K562 (cell line): Measurements from ENCODE around the gene COL5A1. TPM values are rescaled to one million over a fixed set of nuclear protein-coding genes. Genes with fewer than 3 reads are reported as not detected.

ENCODE experiments used
- ATAC-seq: fragments of 200-7000 bp; cut with Tn5 transposase; 3 replicates; pipeline ENCODE4 v1.9.1; 2020; ENCODE audit warnings: moderate library complexity
- BruUV-seq: library from RNA; stranded (reverse); fragments of 400-500 nt; replicated peaks from 2 replicates; lab custom pipeline; 2021; lab: Mats Ljungman, UMichigan
- CTCF ChIA-PET: fragments of 300-600 bp; formaldehyde crosslinking; extraction: SDS; loops from one replicate; lab custom pipeline; 2021; ENCODE audit warnings: low intra/inter-chr PET ratio; lab: Yijun Ruan, JAX
- POLR2A ChIA-PET: fragments of 300-600, 350-650 bp; sonication (Branson Sonifier 250); formaldehyde crosslinking; extraction: SDS; loops from one replicate; lab custom pipeline; 2021; ENCODE audit warnings: antibody characterized with exemption, inconsistent platforms; lab: Yijun Ruan, JAX
- DNase-seq, 4 experiments: peaks; one replicate each; pipeline versions ENCODE4 v3.0.0 to v3.0.0-alpha.2; 2011 to 2018; ENCODE audit warnings: low spot score in 3 of 4, mixed read lengths in 3 of 4; ENCODE audit errors: extremely low read depth in 1 of 4
- FAIRE-seq: peaks from 2 replicates; lab custom pipeline; 2011; peaks lifted over from hg19 to GRCh38; lab: Jason Lieb, UNC
- H2AFZ ChIP-seq: 2 replicates; pipeline ENCODE4 v1.6.0; 2011; ENCODE audit warnings: low read depth, low read length, control low read depth, inconsistent platforms
- H3K27ac ChIP-seq: fragments of 200-600 bp; 3 replicates; pipeline ENCODE4 v1.8.0; 2011; ENCODE audit warnings: low read depth, mild to moderate bottlenecking, control low read depth, inconsistent platforms, low read length, moderate library complexity, mixed read lengths; ENCODE audit errors: extremely low read depth
- H3K27me3 ChIP-seq, 2 experiments: fragments of 300-600 bp in 1 of 2; 2 replicates in 1 of 2; 3 replicates in 1 of 2; pipeline versions ENCODE4 v1.6.0 to v1.8.0; 2011; ENCODE audit warnings: inconsistent platforms in 2 of 2, low read length in 2 of 2, mild to moderate bottlenecking in 1 of 2, mixed read lengths in 1 of 2, moderate library complexity in 1 of 2; ENCODE audit not compliant: control insufficient read depth in 2 of 2, insufficient read depth in 2 of 2
- H3K36me3 ChIP-seq: fragments of 300-600 bp; 3 replicates; pipeline ENCODE4 v1.8.0; 2011; ENCODE audit warnings: mild to moderate bottlenecking, low read length, inconsistent platforms; ENCODE audit not compliant: control insufficient read depth, insufficient read depth
- H3K4me1 ChIP-seq, 2 experiments: fragments of 200-600 bp in 1 of 2; replicated peaks in 1 of 2; 2 replicates in 1 of 2; 3 replicates in 1 of 2; pipeline versions ENCODE4 v1.5.1 to v1.8.0; 2011; ENCODE audit warnings: inconsistent platforms in 2 of 2, low read length in 2 of 2, mild to moderate bottlenecking in 1 of 2, mixed read lengths in 1 of 2, moderate library complexity in 1 of 2; ENCODE audit not compliant: control insufficient read depth in 2 of 2, insufficient read depth in 2 of 2
- H3K4me2 ChIP-seq: 2 replicates; pipeline ENCODE4 v1.6.1; 2011; ENCODE audit warnings: low read length, control low read depth, inconsistent platforms, mixed read lengths; ENCODE audit not compliant: insufficient read depth
- H3K4me3 ChIP-seq: fragments of 200-600 bp; sonication (generic), shearing (Covaris generic); 2 replicates; pipeline ENCODE4 v1.5.1; 2016; ENCODE audit warnings: control low read depth, inconsistent platforms
- H3K79me2 ChIP-seq: fragments of 200-600 bp; 3 replicates; pipeline ENCODE4 v1.8.0; 2011; ENCODE audit warnings: low read length, inconsistent platforms; ENCODE audit not compliant: control insufficient read depth, insufficient read depth
- H3K9ac ChIP-seq, 2 experiments: 2 replicates each; pipeline versions ENCODE4 v1.6.0 to v1.6.1; 2011; ENCODE audit warnings: low read depth in 2 of 2, low read length in 2 of 2, control low read depth in 1 of 2, inconsistent platforms in 1 of 2, mild to moderate bottlenecking in 1 of 2, mixed read lengths in 1 of 2; ENCODE audit not compliant: insufficient read depth in 1 of 2
- H3K9me1 ChIP-seq: one replicate; pipeline ENCODE4 v1.6.0; 2011; ENCODE audit warnings: inconsistent platforms, mild to moderate bottlenecking, low read length, moderate library complexity; ENCODE audit not compliant: control insufficient read depth, insufficient read depth
- H3K9me3 ChIP-seq: replicated peaks from 2 replicates; pipeline ENCODE4 v1.5.1; 2011; ENCODE audit warnings: low read depth, low read length, inconsistent platforms; ENCODE audit not compliant: control insufficient read depth, insufficient read depth
- H4K20me1 ChIP-seq: replicated peaks from 2 replicates; pipeline ENCODE4 v1.6.1; 2011; ENCODE audit warnings: low read length, inconsistent platforms, mixed read lengths; ENCODE audit not compliant: control insufficient read depth, insufficient read depth
- EP400 ChIP-seq: fragments of 450-650 bp; IDR thresholded peaks from 2 replicates; pipeline ENCODE4 v1.6.1; 2017; ENCODE audit warnings: antibody characterized with exemption, mild to moderate bottlenecking, moderate library complexity
- HEY1 ChIP-seq: fragments of 250-450 bp; sonication (Bioruptor Pico); IDR thresholded peaks from 2 replicates; pipeline ENCODE4 v1.5.0; 2020; ENCODE audit warnings: mild to moderate bottlenecking, moderate library complexity, borderline replicate concordance
- POLR2G ChIP-seq: fragments of 200-400 bp; formaldehyde crosslinking; IDR thresholded peaks from 2 replicates; pipeline ENCODE4 v1.6.1; 2017; ENCODE audit warnings: low read depth, mild to moderate bottlenecking, antibody characterized with exemption, low read length, moderate library complexity
- WGBS: fragments of 100-300 bp; shearing (Covaris generic); methylation state at CpG from one replicate; pipeline ENCODE4 v1.1.6; 2016; ENCODE audit warnings: low coverage, mixed read lengths; ENCODE audit not compliant: insufficient coverage; ENCODE audit errors: missing lambda C conversion rate; 5-methylcytosine and 5-hydroxymethylcytosine counted together
- in situ Hi-C: fragments of 300-500 bp; cut with MboI; formaldehyde crosslinking; loops from 4 replicates; pipeline ENCODE4 v1.15.0; 2018; ENCODE audit warnings: inconsistent platforms, mixed read lengths
- intact Hi-C: fragments of 100-400 bp; cut with micrococcal nuclease; formaldehyde crosslinking; loops from 2 replicates; pipeline ENCODE4 v1.14.2; 2022
- polyA plus RNA-seq, 8 experiments: library from polyadenylated mRNA; depleted of rRNA in 4 of 8; stranded (reverse) in 5 of 8; unstranded in 3 of 8; fragments of >200 nt; fragmentation: Nextera tagmentation in 2 of 8; fragmentation: Illumina TruSeq in 1 of 8; extraction: Ambion mirVana in 2 of 8; extraction: Trizol in 1 of 8; gene quantifications; 2 replicates each; pipeline versions ENCODE4 v1.2.1 to v1.2.3, GENCODE V29; 2011 to 2014; ENCODE audit warnings: inconsistent platforms in 1 of 8, missing spikeins in 1 of 8
- total RNA-seq, 7 experiments: library from RNA; depleted of rRNA in 6 of 7; stranded (reverse); fragments of >200 nt in 6 of 7; fragmentation: Illumina TruSeq in 2 of 7; extraction: Trizol in 2 of 7; gene quantifications; 2 replicates each; pipeline versions ENCODE4 v1.2.1 to v1.2.3, GENCODE V29; 2011 to 2021; ENCODE audit warnings: low replicate concordance in 1 of 7
- TF ChIP-seq, protein P1 (sequence below): fragments of 450-650 bp; IDR thresholded peaks from 2 replicates; pipeline ENCODE4 v1.6.1; 2016; ENCODE audit warnings: mild to moderate bottlenecking, moderate library complexity

Gene COL5A1
- total and polyA plus RNA-seq, 9 of the 15 experiments (the other 6 are each of a cell fraction or from before 2014, with no cell fraction given): under 0.01 to 0.13 (median 0.04) TPM; not detected in 6

DNA sequence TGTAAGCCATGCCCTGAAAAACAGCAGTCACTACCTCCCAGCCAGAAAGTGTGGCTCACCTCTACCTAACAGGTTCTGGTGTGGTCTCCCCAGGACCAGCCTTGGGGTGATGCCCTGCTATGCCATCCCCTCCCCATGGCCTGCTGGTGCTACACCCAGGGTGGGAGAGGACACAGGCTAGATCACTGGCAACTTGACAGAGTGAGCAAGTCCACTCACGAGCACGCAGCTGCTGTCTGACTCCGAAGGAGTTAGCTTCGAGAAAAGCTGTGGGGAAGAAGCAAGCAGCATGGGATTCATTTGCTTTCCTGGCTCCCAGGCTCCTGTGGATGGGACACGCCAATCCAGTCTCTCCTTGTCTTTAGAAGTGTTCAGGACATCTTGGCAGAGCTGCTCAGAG is 102.2 kb downstream of the COL5A1 start:
- Histone ChIP-seq H3K27me3 (peaks cover 0 to 18% of the 10 kb centered on the region in 2 experiments; a peak in 3 of 5 replicates), H2AFZ (no peak overlapping the region), H3K79me2 (no peaks in the 10 kb centered on the region), H3K27ac (no peak overlapping the region), H3K4me1 (no peaks in the 10 kb centered on the region), H3K4me3 (no peak overlapping the region), H3K9me3 (peaks cover 5% of the 10 kb centered on the region; the same call in 1 of the 2 replicates), H3K9me1 (no peaks in the 10 kb centered on the region), H3K36me3 (no peaks in the 10 kb centered on the region), H3K4me2 (no peak overlapping the region), H4K20me1 (no peaks in the 10 kb centered on the region), H3K9ac (no peak overlapping the region)
- CTCF ChIA-PET: no interaction called here
- 2% methylated on average over 5 of the region's 5 CpGs for WGBS
- DNase-seq: no peak
- no peak for ATAC-seq
- BruUV-seq: no TSS peak
- TF ChIP-seq, protein P1, sequence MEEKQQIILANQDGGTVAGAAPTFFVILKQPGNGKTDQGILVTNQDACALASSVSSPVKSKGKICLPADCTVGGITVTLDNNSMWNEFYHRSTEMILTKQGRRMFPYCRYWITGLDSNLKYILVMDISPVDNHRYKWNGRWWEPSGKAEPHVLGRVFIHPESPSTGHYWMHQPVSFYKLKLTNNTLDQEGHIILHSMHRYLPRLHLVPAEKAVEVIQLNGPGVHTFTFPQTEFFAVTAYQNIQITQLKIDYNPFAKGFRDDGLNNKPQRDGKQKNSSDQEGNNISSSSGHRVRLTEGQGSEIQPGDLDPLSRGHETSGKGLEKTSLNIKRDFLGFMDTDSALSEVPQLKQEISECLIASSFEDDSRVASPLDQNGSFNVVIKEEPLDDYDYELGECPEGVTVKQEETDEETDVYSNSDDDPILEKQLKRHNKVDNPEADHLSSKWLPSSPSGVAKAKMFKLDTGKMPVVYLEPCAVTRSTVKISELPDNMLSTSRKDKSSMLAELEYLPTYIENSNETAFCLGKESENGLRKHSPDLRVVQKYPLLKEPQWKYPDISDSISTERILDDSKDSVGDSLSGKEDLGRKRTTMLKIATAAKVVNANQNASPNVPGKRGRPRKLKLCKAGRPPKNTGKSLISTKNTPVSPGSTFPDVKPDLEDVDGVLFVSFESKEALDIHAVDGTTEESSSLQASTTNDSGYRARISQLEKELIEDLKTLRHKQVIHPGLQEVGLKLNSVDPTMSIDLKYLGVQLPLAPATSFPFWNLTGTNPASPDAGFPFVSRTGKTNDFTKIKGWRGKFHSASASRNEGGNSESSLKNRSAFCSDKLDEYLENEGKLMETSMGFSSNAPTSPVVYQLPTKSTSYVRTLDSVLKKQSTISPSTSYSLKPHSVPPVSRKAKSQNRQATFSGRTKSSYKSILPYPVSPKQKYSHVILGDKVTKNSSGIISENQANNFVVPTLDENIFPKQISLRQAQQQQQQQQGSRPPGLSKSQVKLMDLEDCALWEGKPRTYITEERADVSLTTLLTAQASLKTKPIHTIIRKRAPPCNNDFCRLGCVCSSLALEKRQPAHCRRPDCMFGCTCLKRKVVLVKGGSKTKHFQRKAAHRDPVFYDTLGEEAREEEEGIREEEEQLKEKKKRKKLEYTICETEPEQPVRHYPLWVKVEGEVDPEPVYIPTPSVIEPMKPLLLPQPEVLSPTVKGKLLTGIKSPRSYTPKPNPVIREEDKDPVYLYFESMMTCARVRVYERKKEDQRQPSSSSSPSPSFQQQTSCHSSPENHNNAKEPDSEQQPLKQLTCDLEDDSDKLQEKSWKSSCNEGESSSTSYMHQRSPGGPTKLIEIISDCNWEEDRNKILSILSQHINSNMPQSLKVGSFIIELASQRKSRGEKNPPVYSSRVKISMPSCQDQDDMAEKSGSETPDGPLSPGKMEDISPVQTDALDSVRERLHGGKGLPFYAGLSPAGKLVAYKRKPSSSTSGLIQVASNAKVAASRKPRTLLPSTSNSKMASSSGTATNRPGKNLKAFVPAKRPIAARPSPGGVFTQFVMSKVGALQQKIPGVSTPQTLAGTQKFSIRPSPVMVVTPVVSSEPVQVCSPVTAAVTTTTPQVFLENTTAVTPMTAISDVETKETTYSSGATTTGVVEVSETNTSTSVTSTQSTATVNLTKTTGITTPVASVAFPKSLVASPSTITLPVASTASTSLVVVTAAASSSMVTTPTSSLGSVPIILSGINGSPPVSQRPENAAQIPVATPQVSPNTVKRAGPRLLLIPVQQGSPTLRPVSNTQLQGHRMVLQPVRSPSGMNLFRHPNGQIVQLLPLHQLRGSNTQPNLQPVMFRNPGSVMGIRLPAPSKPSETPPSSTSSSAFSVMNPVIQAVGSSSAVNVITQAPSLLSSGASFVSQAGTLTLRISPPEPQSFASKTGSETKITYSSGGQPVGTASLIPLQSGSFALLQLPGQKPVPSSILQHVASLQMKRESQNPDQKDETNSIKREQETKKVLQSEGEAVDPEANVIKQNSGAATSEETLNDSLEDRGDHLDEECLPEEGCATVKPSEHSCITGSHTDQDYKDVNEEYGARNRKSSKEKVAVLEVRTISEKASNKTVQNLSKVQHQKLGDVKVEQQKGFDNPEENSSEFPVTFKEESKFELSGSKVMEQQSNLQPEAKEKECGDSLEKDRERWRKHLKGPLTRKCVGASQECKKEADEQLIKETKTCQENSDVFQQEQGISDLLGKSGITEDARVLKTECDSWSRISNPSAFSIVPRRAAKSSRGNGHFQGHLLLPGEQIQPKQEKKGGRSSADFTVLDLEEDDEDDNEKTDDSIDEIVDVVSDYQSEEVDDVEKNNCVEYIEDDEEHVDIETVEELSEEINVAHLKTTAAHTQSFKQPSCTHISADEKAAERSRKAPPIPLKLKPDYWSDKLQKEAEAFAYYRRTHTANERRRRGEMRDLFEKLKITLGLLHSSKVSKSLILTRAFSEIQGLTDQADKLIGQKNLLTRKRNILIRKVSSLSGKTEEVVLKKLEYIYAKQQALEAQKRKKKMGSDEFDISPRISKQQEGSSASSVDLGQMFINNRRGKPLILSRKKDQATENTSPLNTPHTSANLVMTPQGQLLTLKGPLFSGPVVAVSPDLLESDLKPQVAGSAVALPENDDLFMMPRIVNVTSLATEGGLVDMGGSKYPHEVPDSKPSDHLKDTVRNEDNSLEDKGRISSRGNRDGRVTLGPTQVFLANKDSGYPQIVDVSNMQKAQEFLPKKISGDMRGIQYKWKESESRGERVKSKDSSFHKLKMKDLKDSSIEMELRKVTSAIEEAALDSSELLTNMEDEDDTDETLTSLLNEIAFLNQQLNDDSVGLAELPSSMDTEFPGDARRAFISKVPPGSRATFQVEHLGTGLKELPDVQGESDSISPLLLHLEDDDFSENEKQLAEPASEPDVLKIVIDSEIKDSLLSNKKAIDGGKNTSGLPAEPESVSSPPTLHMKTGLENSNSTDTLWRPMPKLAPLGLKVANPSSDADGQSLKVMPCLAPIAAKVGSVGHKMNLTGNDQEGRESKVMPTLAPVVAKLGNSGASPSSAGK: no peak
- no peak for TF ChIP-seq POLR2G
- TF ChIP-seq EP400: no peak
- TF ChIP-seq HEY1 (CRISPR knock-in tag): no peak
- POLR2A ChIA-PET: no interaction called here
- intact Hi-C loops: no loop called here
- in situ Hi-C loops: no loop called here
- no peak for FAIRE-seq
